ENCODE data around the gene ARRB1.

Gene ARRB1

DNA sequence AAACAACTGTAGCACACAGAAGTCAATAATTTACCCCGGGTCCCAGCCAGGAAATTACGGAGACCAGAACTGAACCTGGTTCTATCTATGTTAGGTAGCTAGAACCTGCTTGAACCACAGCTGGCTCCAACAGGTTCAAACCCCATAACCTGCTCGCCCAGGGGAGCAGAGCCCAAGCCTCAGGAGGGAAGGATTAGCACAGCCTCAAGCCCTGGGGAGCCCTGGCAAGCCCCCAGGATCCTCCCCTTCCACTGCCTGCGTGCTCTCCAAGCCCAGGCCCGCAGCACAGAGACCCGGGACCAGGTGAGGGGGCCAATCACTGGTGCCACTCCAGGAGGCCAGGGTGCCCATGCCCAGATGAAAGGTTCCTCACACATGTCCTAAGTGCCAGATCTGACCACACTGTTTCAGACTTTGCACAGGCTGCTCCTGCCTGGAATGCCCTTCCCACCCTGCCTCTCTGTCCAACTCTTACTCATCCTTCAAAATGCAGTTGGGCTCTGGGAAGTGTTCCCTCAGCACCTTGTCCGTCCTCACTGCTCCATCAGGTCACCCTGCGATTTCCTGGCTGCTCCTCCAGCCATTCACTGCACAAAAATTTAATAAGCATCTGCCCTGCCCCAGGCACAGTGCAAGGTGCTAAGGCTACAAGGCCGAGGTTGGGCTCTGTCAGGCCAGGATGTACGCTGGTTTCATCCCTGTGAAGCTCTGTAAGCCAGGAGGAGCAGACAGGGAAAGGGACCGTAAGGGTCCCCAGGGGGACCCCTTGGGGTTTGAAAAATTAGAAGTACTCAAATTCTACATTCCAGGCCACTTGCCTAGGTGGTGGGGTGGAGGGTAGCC is 32.2 kb downstream of the ARRB1 start:
- Histone ChIP-seq H3K4me1 (no peaks in the 10 kb centered on the region), H3K79me2 (no peaks in the 10 kb centered on the region), H3K36me3 (ENCODE audit: control insufficient read depth, insufficient read depth, low read length) (no peaks in the 10 kb centered on the region), H3K9me3 (ENCODE audit: control insufficient read depth, low read length) (no peaks in the 10 kb centered on the region), H3K4me2 (ENCODE audit: low read length) (no peak overlapping the region), H3K27ac (no peak overlapping the region), H3K9ac (no peak overlapping the region), H2AFZ (no peak overlapping the region), H3K27me3 (ENCODE audit: control insufficient read depth, insufficient read depth, low read length) (no peaks in the 10 kb centered on the region), H3K4me3 (ENCODE audit: low read depth, low read length) (no peak overlapping the region)
- TF ChIP-seq CTCF (IDR thresholded peaks at IDR 0.05): no peak

DNA sequence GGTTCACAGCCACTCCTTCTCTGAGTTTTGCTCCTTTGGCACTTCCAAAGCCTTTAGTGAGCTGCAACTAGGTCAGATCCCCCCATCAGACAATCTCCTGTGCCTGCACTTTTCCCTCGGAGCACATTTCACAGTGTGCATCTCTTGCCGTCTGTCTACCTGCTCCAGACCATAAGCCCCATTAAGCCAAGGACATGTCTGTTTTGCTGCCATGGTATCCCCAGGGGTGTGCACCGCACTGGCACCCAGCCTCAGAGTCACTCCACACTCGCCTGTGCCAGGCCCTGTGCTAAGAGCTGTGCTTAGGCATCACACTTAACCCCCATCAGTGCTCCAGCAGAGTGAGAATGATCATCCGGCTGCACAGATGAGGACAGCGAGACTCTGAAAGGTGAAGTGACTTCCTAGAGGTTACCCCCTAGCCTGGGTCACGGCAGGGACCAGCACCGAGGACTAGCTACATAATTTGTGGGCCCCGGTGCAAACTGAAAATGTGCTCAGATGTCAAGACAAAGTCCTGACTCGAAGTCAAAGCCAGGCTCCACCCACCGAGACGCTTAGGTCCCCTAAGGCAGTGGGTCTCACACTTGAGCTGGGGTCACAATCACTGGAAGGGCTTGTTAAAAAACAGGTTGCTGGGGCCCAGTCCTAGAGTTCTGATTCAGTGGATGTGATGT is 33.9 kb downstream of the ARRB1 start:
- H3K27me3 ChIP-seq (ENCODE audit: control insufficient read depth, insufficient read depth, low read length): no peaks in the 10 kb centered on the region
- H3K4me1 ChIP-seq: no peaks in the 10 kb centered on the region
- H3K9ac ChIP-seq: no peak overlapping the region
- H3K27ac ChIP-seq: no peak overlapping the region
- H2AFZ ChIP-seq: no peak overlapping the region
- H3K9me3 ChIP-seq (ENCODE audit: control insufficient read depth, low read length): no peaks in the 10 kb centered on the region
- no peaks in the 10 kb centered on the region for H3K79me2 ChIP-seq
- TF ChIP-seq CTCF (IDR thresholded peaks at IDR 0.05): no peak
- H3K4me3 ChIP-seq (ENCODE audit: low read depth, low read length): no peak overlapping the region
- H3K4me2 ChIP-seq (ENCODE audit: low read length): no peak overlapping the region
- H3K36me3 ChIP-seq (ENCODE audit: control insufficient read depth, insufficient read depth, low read length): no peaks in the 10 kb centered on the region

DNA sequence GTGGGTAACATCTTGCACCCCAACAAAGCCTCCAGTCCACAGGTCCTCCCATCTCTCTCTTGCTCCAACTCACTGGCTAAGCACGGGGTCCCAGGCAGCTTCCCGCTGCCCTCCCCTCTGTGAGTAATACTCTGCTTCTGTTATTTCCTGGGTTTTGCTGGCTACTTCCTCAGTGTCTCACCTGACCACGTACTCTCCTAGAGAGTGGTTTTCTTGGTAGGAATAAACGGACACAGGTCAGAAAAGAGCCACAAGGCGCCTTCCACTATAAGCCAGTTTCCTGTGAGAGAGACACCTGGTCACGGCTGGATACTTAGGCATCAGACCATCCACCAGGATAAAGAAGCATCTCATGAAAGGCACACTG is 36.0 kb downstream of the ARRB1 start:
- Histone ChIP-seq H3K79me2 (no peaks in the 10 kb centered on the region), H3K4me1 (no peaks in the 10 kb centered on the region), H3K27ac (no peak overlapping the region), H3K9ac (no peak overlapping the region), H3K27me3 (ENCODE audit: control insufficient read depth, insufficient read depth, low read length) (no peaks in the 10 kb centered on the region), H3K4me3 (ENCODE audit: low read depth, low read length) (no peak overlapping the region), H3K4me2 (ENCODE audit: low read length) (no peak overlapping the region), H3K36me3 (ENCODE audit: control insufficient read depth, insufficient read depth, low read length) (no peaks in the 10 kb centered on the region), H2AFZ (no peak overlapping the region), H3K9me3 (ENCODE audit: control insufficient read depth, low read length) (no peaks in the 10 kb centered on the region)
- no peak for TF ChIP-seq CTCF (IDR thresholded peaks at IDR 0.05)

- H3K36me3 ChIP-seq (ENCODE audit: control insufficient read depth, insufficient read depth, low read length): no peaks in the 10 kb centered on the region
- no peaks in the 10 kb centered on the region for H3K27me3 ChIP-seq (ENCODE audit: control insufficient read depth, insufficient read depth, low read length)
- no peak overlapping the region for H3K4me2 ChIP-seq (ENCODE audit: low read length)
- no peaks in the 10 kb centered on the region for H3K4me1 ChIP-seq
- no peaks in the 10 kb centered on the region for H3K79me2 ChIP-seq
- no peak overlapping the region for H3K4me3 ChIP-seq (ENCODE audit: low read depth, low read length)
- no peak overlapping the region for H2AFZ ChIP-seq
- H3K9me3 ChIP-seq (ENCODE audit: control insufficient read depth, low read length): no peaks in the 10 kb centered on the region
- no peak overlapping the region for H3K27ac ChIP-seq
- no peak for TF ChIP-seq CTCF (IDR thresholded peaks at IDR 0.05)
- H3K9ac ChIP-seq: no peak overlapping the region
Measured at GRCh38 chr11:75314771-75315438, 36.6 kb downstream of the ARRB1 start.

All from parathyroid adenoma (tissue), 2 donors.